HG02588 (cell line): Measurements from ENCODE around the gene PLCB4.
"Not testable (repeated sequence)": the region's sequence is repeated elsewhere in the genome, so short reads cannot be mapped to it uniquely, and the experiment has no call there.

ENCODE experiments used
- ATAC-seq: cut with Tn5 transposase; IDR thresholded peaks from one replicate; pipeline ENCODE4 v1.9.1; 2021; ENCODE audit warnings: mild to moderate bottlenecking, moderate library complexity; ENCODE audit not compliant: unreplicated experiment

Gene PLCB4

DNA sequence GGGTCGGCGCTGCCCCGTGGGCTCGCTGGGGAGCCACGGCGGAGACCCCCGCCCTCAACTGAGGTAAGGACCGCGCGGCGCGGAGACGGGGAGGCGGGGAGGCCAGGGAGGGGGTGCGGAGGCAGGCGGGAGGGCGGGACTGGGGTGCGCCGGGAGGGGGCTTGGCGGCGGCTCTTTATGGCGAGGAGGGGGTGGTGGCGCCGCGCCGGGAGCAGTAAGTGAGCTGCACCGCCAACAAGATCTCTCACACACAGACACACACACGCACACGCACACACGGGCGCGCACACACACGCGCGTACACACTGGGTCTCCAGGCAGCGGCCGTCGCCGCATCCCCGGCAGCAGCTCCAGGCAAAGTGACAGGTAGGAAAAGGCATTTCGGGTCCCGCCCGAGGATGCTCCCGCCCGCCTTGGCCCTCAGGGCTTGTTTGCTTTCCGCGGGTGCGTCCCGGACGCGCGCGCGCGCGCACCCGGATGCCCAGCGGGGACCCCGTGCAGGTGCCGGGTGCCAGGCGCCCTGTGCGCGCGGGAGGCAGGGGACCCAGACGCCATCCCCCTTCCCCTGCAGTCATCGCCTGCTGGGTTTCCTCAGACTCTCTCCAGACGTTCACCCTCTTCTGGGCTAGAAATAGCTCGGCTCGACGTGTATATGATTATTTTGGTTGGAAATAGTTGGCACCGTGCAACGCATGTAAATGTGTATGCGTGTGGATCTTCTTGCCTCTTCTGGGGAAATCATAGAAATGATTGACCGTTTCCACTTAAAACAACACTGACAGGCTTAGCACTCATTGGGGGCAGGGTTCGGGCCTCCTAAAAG, at the start of gene PLCB4:
Gene PLCB4, plus strand, starts transcription at position 247 of the 823 bp plus-strand sequence. CDS start 238,728 bp downstream, outside the sequence.
- ATAC-seq = no peak

DNA sequence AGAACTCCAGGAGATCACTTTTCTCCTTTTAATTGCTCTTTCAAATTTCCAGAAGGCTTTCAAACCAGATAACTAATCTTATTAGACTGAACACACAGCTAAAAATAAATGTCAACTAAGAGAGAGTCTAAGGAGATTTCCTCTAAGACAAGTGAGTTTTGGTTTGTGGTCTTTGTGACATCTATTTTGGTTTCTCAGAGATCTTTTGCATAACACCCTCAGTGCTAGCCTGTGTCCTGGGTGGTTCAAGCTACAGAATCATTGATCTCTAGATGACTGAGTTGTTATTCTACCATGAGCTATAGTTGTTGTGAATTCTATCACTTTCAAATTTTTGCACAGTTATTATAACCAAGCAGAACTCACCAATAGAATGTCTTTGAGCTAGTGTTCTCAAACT, 49.1 kb upstream of the PLCB4 start:
- no peak for ATAC-seq

DNA sequence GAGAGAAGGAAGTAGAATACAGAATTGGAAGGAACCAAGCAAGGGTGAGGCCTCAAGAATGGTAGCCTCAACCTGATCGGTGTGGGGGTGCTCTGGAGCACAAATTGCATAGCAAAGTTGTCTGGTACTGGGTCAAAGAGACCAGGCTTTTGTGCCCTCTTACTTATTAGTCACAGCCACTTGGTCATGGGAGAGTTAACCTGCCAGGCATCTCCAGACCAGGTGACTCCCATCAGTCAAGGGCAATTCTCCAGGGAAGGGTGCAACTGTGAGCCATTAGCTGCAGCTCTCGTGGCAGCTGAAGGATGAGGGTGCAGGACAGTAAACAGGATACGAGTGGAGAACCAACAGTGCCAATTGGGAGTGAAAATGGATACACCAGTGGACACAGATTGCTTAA, 47.7 kb upstream of the PLCB4 start:
- no peak for ATAC-seq

DNA sequence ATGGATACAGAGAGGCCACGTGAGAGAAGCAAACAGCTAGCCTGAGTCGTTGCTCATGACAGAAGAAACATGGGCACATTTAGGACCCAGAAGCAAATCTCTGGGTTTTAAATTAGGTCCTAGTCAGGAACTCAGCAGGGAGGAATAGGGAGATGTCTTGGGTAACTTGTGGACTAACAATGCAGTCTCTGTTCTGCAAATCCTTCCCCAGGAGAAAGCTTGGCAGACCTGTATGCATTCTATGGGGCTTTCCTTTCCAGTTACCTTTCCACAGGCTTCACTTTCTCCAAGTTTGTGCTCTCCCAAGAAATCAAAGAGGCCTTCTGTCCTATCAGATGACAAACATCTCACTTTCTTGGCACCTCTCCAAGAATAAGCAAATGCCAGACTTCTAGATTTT, 47.2 kb upstream of the PLCB4 start:
- no peak for ATAC-seq

DNA sequence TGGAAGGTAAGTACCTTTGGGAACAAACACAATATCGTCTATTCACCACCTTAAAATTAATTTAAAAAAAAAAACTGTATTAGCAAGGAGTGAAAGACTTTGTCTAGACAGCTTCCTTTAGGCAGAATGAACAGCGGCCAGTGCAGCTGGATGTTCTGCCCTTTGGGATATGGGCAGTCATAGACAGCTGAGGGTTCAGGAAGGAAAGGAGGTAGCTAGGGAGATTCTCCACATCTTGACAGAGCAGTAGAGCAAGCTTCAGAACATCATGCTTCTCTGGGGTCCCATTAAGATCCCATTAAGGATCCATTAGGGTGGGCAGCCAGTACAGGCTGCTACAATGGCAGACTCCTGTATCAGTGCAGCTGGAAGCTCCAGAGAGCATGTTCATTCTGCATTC, 46.5 kb upstream of the PLCB4 start:
- ATAC-seq = no peak

DNA sequence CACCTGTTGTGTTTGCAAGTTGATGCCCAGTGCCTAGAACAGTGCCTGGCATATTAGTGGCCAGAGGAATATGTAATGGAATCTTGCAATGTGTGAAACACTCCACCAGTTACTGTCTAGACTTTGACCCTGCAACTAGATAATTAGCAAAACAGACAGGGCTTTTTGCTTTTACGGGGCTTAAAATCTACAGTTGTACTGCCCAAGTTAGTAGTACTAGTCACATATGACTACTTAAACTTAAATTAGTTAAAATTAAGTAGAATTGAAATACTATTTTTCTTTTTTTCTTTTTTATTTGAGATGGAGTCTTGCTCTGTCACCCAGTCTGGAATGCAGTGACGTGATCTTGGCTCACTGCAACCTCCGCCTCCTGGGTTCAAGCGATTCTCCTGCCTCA, 44.3 kb upstream of the PLCB4 start:
- ATAC-seq = no peak

DNA sequence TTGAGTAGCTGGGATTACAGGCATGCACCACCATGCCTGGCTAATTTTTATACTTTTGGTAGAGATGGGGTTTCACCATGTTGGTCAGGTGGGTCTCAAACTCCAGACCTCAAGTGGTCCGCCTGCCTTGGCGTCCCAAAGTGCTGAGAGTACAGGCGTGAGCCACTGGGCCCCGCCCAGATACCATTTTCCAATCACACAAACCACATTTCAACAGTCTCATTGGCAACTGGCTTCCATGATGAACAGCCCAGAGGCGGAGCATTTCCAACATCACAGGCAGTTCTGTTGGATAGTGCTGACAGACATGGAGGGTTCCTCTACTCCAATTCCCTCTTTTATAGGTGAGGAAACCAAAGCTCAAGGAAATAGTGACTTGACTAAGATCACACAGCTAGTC, 43.9 kb upstream of the PLCB4 start:
- ATAC-seq = no peak

DNA sequence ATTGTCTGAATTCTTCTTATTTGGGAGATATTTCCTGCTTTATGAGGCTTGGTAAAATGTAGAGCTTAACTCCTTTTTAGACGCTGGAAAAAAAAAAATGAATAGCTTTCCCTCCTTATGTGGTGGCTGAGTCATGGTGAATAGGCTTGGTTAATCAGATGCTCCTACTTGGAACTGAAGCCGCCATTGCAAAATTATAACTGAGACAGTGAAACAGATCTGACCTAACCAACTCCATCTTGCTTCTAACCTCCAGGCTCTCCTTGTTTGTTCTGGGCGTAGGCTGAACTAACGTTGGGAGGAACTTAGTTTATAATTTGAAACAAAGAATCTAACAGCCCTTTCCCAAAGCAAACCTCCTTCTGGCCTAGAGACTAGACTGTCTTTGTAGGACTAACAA, 43.2 kb upstream of the PLCB4 start:
- no peak for ATAC-seq

DNA sequence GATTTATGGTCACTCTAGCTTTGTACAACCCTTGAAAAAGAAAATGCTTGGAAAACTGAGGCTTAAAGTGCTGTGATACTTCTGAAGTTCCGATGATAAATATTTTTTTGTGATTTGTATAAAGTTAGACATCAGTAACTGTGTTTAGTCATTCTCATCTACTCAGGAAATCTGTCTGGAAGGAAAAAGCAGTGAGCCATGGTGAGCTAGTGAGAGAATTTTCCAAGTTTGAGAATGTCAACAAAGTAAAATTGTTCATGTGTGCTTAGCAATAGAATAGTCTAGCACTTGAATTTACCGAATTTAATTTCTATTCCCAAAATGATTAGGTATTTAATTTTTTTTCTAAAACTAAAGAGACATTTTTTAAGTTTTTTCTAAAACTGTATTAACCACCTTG, 41.3 kb upstream of the PLCB4 start:
- no peak for ATAC-seq

DNA sequence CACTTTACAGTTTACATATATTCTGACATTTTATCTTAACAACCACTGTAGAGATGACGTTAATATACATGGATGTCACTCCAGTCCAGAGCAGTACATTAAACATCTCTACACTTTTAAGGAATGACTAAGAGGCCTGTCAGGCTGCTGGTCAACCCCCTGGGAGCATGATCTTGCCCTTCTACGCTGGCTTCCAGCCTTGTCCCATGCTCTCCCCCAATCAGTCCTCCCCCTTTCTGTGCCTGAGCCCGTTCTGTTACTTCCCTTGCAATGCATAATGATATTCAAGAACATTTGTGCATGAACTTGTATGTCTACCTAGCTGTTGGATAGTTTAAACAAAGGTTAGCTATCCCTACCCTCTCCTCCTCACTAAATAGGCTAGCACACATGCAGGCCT, 40.5 kb upstream of the PLCB4 start:
- no peak for ATAC-seq

DNA sequence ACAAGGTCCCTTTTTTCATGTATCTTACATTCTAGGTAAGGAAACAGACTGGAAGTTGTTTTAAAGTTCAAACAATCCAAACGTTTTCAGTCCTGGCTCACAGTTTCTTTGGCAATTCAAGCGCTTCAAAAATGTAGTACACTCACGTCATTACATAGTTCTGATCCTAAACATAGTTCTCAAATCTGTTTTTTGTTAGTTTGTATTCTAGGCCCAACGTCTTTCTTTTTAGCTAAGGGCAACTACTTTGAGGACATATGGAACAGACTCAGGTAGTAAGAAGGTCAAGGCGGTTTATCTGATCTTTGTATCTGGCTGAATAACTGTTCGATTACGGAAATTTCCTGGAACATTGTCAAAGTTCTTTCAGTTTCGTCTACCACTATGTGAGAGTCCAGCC, 36.9 kb upstream of the PLCB4 start:
- no peak for ATAC-seq

DNA sequence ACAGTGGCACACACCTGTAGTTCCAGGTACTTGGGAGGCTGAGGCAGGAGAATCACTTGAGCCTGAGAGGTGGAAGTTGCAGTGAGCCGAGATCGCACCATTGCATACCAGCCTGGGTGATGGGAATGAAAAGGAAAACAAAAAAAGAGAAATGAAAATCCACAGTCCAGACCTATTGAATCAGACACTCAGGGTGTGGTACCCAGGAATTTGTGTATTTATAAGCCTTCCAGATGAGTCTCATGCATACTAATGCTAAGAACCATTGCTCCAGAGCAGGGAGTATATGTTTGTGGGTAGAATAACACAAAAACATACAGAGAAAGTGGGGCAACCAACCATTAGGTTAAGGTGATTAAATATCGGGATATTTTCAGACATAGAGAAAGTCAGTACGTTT, 36.1 kb upstream of the PLCB4 start:
- no peak for ATAC-seq

DNA sequence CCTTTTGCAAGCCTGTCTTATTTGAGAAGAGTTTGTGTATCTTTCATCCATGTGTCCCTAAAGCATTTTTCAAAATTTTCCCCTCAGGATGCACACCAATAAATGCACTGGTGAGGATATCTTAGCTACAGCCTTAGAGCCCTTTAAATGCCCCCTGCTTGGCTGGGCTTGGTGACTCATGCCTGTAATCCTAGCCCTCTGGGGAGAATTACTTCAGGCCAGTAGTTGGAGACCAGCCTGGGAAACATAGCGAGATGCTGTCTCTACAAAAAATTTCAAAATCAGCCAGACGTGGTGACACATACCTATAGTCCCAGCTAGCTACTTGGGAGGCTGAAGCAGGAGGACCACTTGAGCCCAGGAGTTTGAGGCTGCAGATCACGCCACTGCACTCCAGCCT, 33.8 kb upstream of the PLCB4 start:
- ATAC-seq = no peak

DNA sequence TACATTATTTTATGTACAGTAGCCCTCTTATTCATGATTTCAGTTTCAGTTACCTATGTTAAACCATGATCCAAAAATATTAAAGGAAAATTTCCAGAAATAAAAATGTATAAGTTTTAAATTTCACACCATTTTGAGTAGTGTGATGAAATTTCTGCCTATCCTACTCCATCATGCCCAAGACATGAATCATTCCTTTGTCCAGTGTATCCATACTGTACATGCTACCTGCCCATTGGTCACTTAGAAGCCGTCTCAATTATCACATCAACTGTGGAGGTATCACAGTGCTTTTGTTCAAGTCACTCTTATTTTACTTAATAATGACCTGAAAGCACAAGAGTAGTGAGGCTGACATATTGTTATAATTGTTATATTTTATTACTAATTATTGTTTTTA, 32.3 kb upstream of the PLCB4 start:
- no peak for ATAC-seq

DNA sequence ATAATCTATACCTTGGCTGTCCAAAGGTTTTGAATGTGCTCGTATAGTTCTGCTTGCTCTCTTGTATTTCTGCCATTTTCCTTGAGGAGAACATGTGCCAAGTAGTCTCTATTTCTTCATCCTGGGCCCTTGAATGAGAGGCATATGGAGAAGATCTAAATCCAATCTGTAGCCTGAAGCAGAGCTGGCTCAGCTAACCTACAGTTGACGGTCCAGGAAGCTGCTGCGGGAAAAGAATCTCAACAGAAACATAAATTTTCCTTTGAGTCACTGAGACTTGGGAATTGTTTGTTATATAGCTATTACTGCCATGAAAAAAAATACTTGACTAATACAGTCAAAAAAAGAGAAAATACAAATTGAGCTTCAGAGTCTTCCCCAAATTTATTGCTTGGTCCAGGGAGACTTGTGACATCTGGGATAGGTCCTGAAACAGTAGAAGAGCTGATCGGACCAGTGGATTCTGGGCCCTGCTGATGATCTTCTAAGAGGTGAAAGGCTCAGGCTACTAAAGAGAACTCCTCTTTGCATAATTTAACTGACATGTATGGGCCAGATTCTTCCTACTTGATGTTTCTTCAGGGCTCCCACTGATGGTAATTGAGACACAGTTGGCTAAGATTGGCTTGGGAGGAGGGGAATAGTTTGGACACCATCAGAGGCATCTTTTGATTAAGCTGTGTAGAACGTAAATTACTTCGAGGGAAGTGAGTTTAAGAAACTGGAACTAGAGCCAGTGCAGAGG, 29.9 kb upstream of the PLCB4 start:
- no peak for ATAC-seq

DNA sequence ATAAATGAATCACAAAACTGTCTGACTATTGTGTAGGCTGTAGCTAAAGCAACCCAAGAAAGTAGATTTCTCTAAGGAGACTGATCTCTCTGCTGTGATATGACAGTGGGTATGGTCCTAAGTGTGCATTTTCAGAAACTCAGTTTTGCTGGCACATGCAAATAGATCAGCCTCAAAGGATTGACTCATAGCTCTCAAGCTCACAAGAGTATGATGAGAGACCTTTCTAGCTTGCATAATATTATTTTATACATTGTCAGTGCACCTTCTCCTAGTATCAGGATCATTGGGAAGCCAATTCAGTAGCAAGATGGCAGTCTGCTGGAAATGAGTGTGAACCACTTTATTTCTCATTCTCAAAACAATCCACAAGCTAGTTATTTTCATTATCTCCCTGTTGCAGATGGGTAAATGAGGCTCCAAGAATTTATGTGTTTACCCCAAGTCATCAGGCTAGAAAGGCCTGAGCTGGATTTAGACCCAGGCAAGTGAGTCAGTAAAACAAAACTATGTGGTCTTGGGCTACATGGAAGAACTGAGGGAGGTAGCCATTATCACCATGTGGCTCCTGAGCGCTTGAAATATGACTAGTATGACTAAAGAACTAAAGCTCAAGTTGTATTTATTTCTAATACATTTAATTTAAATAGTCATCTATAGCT, 27.9 kb upstream of the PLCB4 start:
- ATAC-seq = no peak

DNA sequence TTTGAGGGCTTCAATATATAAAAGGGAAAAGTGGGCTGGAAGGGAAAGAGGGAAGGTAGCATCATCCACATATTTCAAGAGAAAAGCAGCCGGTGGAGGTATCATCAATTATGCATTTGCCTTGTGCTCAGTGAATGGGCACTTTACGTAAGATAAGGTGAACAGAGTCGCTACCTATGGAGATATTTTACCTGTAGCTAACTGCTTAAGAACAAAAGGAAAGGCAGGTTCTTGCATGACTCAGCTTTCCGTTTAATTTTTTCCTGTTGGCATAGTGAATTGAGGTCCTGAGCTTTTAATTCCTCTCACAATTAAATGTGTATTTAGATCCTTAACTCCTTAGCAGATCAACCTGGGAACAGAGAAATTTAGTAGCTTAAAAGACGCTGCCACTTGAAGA, 25.5 kb upstream of the PLCB4 start:
- ATAC-seq = no peak

DNA sequence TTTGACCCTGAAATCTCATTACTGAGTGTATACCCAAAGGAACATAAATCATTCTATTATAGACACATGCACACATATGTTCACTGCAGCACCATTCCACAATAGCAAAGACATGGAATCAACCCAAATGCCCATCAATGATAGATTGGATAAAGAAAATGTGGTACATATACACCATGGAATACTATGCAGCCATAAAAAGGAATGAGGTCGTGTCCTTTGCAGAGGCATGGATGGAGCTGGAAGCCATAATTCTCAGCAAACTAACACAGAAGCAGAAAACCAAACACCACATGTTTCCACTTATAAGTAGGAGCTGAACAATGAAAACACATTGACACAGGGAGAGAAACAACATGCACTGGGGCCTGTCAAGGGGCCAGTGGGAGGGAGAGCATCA, 21.0 kb upstream of the PLCB4 start:
- ATAC-seq = not testable (repeated sequence)

DNA sequence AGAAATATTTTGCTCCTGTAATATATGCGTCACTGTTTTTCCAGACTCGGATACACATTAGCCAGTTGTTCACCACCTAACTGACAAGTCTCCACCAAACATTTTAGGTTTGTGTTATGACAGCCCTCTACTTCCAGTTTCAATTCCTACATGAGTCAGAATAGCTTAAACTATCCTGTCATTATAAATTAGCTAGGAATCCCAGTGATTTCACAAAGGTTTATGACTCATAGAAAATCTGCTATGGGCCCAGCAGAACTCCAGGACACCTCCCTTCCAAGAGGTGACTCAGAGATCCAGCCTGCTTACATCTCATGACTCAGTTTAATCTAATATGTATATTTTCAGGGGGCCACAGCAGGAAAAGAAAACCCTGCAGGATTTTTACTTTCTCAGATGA, 17.4 kb upstream of the PLCB4 start:
- ATAC-seq = no peak

DNA sequence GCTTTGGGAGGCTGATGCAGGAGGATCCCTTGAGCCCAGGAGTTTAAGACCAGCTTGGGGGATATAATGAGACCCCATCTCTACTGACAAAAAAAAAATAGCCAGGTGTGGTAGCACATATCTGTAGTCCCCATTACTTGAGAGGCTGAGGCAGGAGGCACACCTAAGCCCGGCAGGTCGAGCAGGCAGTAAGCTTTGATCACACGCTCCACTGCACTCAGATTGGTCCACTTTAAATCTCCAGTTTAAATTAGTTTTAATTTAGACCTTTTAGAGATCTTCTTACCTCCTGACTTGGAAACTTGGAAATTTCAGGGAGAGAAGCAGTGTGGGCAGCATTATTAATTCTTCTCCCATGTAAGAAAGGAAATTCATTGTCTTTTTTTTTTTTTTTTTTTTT, 16.8 kb upstream of the PLCB4 start:
- ATAC-seq = no peak

DNA sequence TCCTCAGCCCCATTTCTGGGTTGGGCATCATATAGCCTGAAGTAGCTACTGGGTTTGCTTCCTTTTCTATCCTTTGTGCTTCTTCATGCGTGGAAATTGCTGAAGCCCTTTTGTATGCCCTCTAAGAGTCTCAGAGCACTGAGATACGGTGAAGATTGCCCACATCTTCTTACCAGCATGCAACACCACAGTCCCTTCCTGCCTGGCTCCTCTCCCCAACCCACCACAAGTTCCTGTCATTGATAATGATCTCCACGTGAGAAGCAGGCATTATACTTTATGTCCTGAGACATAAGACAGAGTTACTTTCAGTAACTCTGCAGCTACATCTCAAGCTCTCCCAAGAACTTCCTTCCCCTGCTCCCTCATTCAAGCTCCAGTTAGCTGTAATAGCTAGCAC, 15.8 kb upstream of the PLCB4 start:
- ATAC-seq = no peak

DNA sequence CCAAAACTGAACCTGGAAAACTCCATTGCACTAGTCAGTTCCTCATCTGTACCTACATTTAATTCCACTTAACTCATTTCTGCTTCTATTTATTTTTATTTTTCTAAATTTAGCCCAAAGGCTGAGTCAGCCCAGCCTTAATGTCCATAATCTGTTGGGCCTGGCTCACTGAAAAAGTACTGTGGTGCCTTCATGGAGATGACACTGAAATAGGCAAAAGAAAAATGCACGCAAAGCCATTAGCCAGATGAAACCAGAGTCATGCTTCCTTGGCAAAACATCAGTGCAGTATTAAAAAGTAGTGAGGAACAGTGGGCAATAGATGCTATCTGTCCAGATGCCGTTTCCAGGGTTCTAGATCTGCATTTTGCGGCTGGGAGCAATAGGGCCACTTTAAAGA, 14.7 kb upstream of the PLCB4 start:
- no peak for ATAC-seq
